SK-N-SH (cell line): ENCODE measurements around the gene SETDB2. TPM values are rescaled to one million over a fixed set of nuclear protein-coding genes. Genes with fewer than 3 reads are reported as not detected.

Source experiments
- CTCF ChIA-PET: fragments of 300-600, 350-600 bp; formaldehyde crosslinking; extraction: SDS; loops from one replicate; lab custom pipeline; 2021; lab: Yijun Ruan, JAX
- POLR2A ChIA-PET: fragments of 350-600 bp; sonication (Branson Sonifier 250); formaldehyde crosslinking; extraction: SDS; loops from one replicate; lab custom pipeline; 2020; ENCODE audit warnings: antibody characterized with exemption, inconsistent platforms; lab: Yijun Ruan, JAX
- DNase-seq: peaks from one replicate; pipeline ENCODE4 v3.0.0; 2012
- H2AFZ ChIP-seq: fragments of 200-600 bp; sonication (generic); 2 replicates; pipeline ENCODE4 v1.8.1; 2016; ENCODE audit warnings: antibody characterized with exemption, mild to moderate bottlenecking, low read depth
- H3F3A ChIP-seq: fragments of 200-600 bp; sonication (generic); replicated peaks from 2 replicates; pipeline ENCODE3; 2016; ENCODE audit warnings: antibody characterized with exemption, mild to moderate bottlenecking; ENCODE audit not compliant: insufficient read depth
- H3K27ac ChIP-seq, 2 experiments: fragments of 200-500 bp in 1 of 2; fragments of 200-600 bp in 1 of 2; sonication (Bioruptor generic) in 1 of 2; sonication (generic), shearing (Covaris generic) in 1 of 2; 2 replicates each; pipeline versions ENCODE4 v1.5.1 to v1.6.1; 2014 to 2016; ENCODE audit warnings: low read depth in 2 of 2, inconsistent platforms in 1 of 2, low read length in 1 of 2, mild to moderate bottlenecking in 1 of 2, mixed read lengths in 1 of 2
- H3K27me3 ChIP-seq: fragments of 200-600 bp; sonication (generic), shearing (Covaris generic); 2 replicates; pipeline ENCODE4 v1.6.1; 2016; ENCODE audit warnings: mixed run types; ENCODE audit not compliant: insufficient read depth
- H3K36me3 ChIP-seq, 2 experiments: fragments of 200-500 bp in 1 of 2; fragments of 200-600 bp in 1 of 2; sonication (Bioruptor generic) in 1 of 2; sonication (generic) in 1 of 2; replicated peaks in 1 of 2; 2 replicates each; pipeline versions ENCODE3 to v1.5.1; 2014 to 2016; ENCODE audit warnings: low read length in 1 of 2, mild to moderate bottlenecking in 1 of 2; ENCODE audit not compliant: insufficient read depth in 2 of 2, control insufficient read depth in 1 of 2
- H3K4me1 ChIP-seq, 2 experiments: fragments of 200-500 bp in 1 of 2; fragments of 200-600 bp in 1 of 2; sonication (Bioruptor generic) in 1 of 2; sonication (generic), shearing (Covaris generic) in 1 of 2; 2 replicates each; pipeline versions ENCODE4 v1.5.1 to v1.6.1; 2014 to 2016; ENCODE audit warnings: low read depth in 1 of 2, low read length in 1 of 2, mixed run types in 1 of 2; ENCODE audit not compliant: insufficient read depth in 2 of 2, control insufficient read depth in 1 of 2
- H3K4me2 ChIP-seq: fragments of 200-600 bp; sonication (generic), shearing (Covaris generic); 2 replicates; pipeline ENCODE4 v1.6.1; 2017; ENCODE audit warnings: mixed run types
- H3K4me3 ChIP-seq, 2 experiments: fragments of 200-500 bp in 1 of 2; fragments of 200-600 bp in 1 of 2; sonication (Bioruptor generic) in 1 of 2; sonication (generic), shearing (Covaris generic) in 1 of 2; 2 replicates each; pipeline versions ENCODE4 v1.5.1 to v1.8.1; 2014 to 2016; ENCODE audit warnings: low read depth in 2 of 2, inconsistent platforms in 1 of 2, low read length in 1 of 2, mild to moderate bottlenecking in 1 of 2, mixed read lengths in 1 of 2, moderate library complexity in 1 of 2
- H3K79me2 ChIP-seq: fragments of 200-600 bp; sonication (generic); 2 replicates; pipeline ENCODE4 v1.8.1; 2017; ENCODE audit warnings: mild to moderate bottlenecking; ENCODE audit not compliant: insufficient read depth
- H3K9ac ChIP-seq: fragments of 200-600 bp; sonication (generic); 2 replicates; pipeline ENCODE4 v1.6.1; 2017; ENCODE audit warnings: mixed run types
- H3K9me2 ChIP-seq: fragments of 200-600 bp; sonication (generic); 2 replicates; pipeline ENCODE4 v1.6.1; 2017; ENCODE audit warnings: mixed run types
- H3K9me3 ChIP-seq: fragments of 200-600 bp; sonication (generic); 2 replicates; pipeline ENCODE4 v1.6.1; 2017; ENCODE audit warnings: mixed run types, mild to moderate bottlenecking, moderate library complexity
- H4K20me1 ChIP-seq: fragments of 200-600 bp; sonication (generic); 2 replicates; pipeline ENCODE4 v1.6.1; 2017; ENCODE audit warnings: mild to moderate bottlenecking, mixed run types; ENCODE audit not compliant: insufficient read depth
- ELF1 ChIP-seq: IDR thresholded peaks from 2 replicates; pipeline ENCODE4 v1.4.0; 2012
- FOSL2 ChIP-seq: IDR thresholded peaks from 2 replicates; pipeline ENCODE4 v1.4.0; 2012; ENCODE audit warnings: low read depth, mild to moderate bottlenecking, moderate library complexity, borderline replicate concordance
- GATA2 ChIP-seq: sonication (generic); formaldehyde crosslinking; IDR thresholded peaks from 2 replicates; pipeline ENCODE4 v1.5.0; 2020; ENCODE audit warnings: mild to moderate bottlenecking, missing genetic modification reagents
- IRF3 ChIP-seq: fragments of 150-350 bp; IDR thresholded peaks from 2 replicates; pipeline ENCODE4 v1.6.1; 2016; ENCODE audit warnings: mild to moderate bottlenecking, low read depth, low read length
- NFIC ChIP-seq: IDR thresholded peaks from 2 replicates; pipeline ENCODE4 v1.4.0; 2012; ENCODE audit warnings: borderline replicate concordance
- PBX3 ChIP-seq: IDR thresholded peaks from 2 replicates; pipeline ENCODE4; 2012
- RXRA ChIP-seq: IDR thresholded peaks from 2 replicates; pipeline ENCODE4 v1.4.0; 2012; ENCODE audit warnings: low read depth, mild to moderate bottlenecking, borderline replicate concordance
- SIN3A ChIP-seq: IDR thresholded peaks from 2 replicates; pipeline ENCODE4 v1.6.1; 2012; ENCODE audit warnings: low read depth, mild to moderate bottlenecking, low read length, moderate library complexity, borderline replicate concordance
- SMC3 ChIP-seq: IDR thresholded peaks from 2 replicates; pipeline ENCODE4 v1.6.1; 2012; ENCODE audit warnings: low read depth, low read length, improper control_type of control experiment
- TAF1 ChIP-seq: IDR thresholded peaks from 2 replicates; pipeline ENCODE4 v1.6.1; 2012; ENCODE audit warnings: low read depth, mild to moderate bottlenecking, low read length, moderate library complexity, borderline replicate concordance
- TCF12 ChIP-seq: IDR thresholded peaks from 2 replicates; pipeline ENCODE4 v1.4.0; 2012
- TEAD4 ChIP-seq: IDR thresholded peaks from 2 replicates; pipeline ENCODE4 v1.4.0; 2012; ENCODE audit warnings: mild to moderate bottlenecking, borderline replicate concordance; ENCODE audit not compliant: insufficient read depth
- USF1 ChIP-seq: IDR thresholded peaks from 2 replicates; pipeline ENCODE4 v1.4.0; 2012; ENCODE audit warnings: low read depth, borderline replicate concordance
- WGBS: methylation state at CpG from one replicate; pipeline ENCODE4 v1.1.6; 2017; ENCODE audit warnings: low lambda C conversion rate; 5-methylcytosine and 5-hydroxymethylcytosine counted together
- polyA plus RNA-seq, 3 experiments: library from polyadenylated mRNA; depleted of rRNA; stranded (reverse); fragments of >200 nt; gene quantifications; 2 replicates each; pipeline ENCODE4 v1.2.3, GENCODE V29; 2012

Gene SETDB2
- polyA plus RNA-seq, 1 of the 3 experiments (the other 2 are of a cell fraction): 1.9 TPM

GRCh38 chr13:49439609-49440008, 4.5 kb upstream of the SETDB2 start:
- TF ChIP-seq USF1 (no peak), PBX3 (no peak), RXRA (no peak), TCF12 (no peak), FOSL2 (no peak), GATA2 (CRISPR knock-in tag) (no peak), IRF3 (no peak), NFIC (no peak), ELF1 (no peak)
- H3K79me2 ChIP-seq: peaks cover 12% of the 10 kb centered on the region; the same call in 1 of the 2 replicates
- no peaks in the 10 kb centered on the region for H3K27me3 ChIP-seq
- H3K4me2 ChIP-seq: no peak overlapping the region
- WGBS: 81% methylated on average over 2 of the region's 2 CpGs
- no peak for DNase-seq
- ChIA-PET CTCF (no interaction called here), POLR2A (no interaction called here)
- H3K4me3 ChIP-seq: no peak overlapping the region
- H3K9me3 ChIP-seq: no peaks in the 10 kb centered on the region
- no peak overlapping the region for H3K9ac ChIP-seq
- peaks cover 2 to 7% of the 10 kb centered on the region in 2 experiments; a peak in 1 of 4 replicates for H3K4me1 ChIP-seq
- H2AFZ ChIP-seq: no peak overlapping the region
- H3K36me3 ChIP-seq: no peaks in the 10 kb centered on the region
- no peak overlapping the region for H3K27ac ChIP-seq
- peaks cover 16% of the 10 kb centered on the region for H3F3A ChIP-seq
- H3K9me2 ChIP-seq: no peaks in the 10 kb centered on the region
- no peaks in the 10 kb centered on the region for H4K20me1 ChIP-seq

- no peak for DNase-seq
- POLR2A ChIA-PET: no interaction called here
- Histone ChIP-seq H4K20me1 (no peaks in the 10 kb centered on the region), H3K27me3 (no peaks in the 10 kb centered on the region)
- no peak for TF ChIP-seq SIN3A
- TF ChIP-seq IRF3: no peak
- no peak for TF ChIP-seq TAF1
- TF ChIP-seq SMC3: no peak
- no peak for TF ChIP-seq RXRA
- TF ChIP-seq ELF1: no peak
- TF ChIP-seq TEAD4: no peak
- TF ChIP-seq, all 33 proteins: peak for 0
- H3K27ac ChIP-seq: no peak overlapping the region
- no peaks in the 10 kb centered on the region for H3K9me2 ChIP-seq
- no peak overlapping the region for H3K4me2 ChIP-seq
- H3K36me3 ChIP-seq: no peaks in the 10 kb centered on the region
- no peaks in the 10 kb centered on the region for H3K9me3 ChIP-seq
- H3K4me3 ChIP-seq: no peak overlapping the region
- WGBS: 96% methylated on average over 3 of the region's 3 CpGs
- H3K79me2 ChIP-seq: peaks cover 21% of the 10 kb centered on the region
- no peak overlapping the region for H2AFZ ChIP-seq
- H3F3A ChIP-seq: peaks cover 24% of the 10 kb centered on the region
- CTCF ChIA-PET: no interaction called here
- H3K4me1 ChIP-seq: peaks cover 3 to 4% of the 10 kb centered on the region in 2 experiments; a peak in 1 of 4 replicates
- H3K9ac ChIP-seq: no peak overlapping the region
These were observed 2.8 kb upstream of the SETDB2 start for GRCh38 chr13:49441312-49441711.
